NOMO-1 treated with dmso at 0.1 percent for 144 hours (cell line): Measurements from ENCODE around the gene AEBP2.
"Not testable (repeated sequence)": the region's sequence is repeated elsewhere in the genome, so short reads cannot be mapped to it uniquely, and the experiment has no call there.

Source experiments
- DNase-seq: peaks from one replicate; lab custom pipeline; 2025; ENCODE audit not compliant: unreplicated experiment; lab: John Stamatoyannopoulos, UW

Gene AEBP2

GRCh38 chr12:19439059-19440018, at the start of gene AEBP2:
AEBP2 (plus strand) TSS chr12:19439492; CDS start chr12:19439700, 208 bp downstream.
- DNase-seq: peak; percentile 94

GRCh38 chr12:19390051-19390598, 49.2 kb upstream of the AEBP2 start:
- no peak for DNase-seq

- not testable (repeated sequence) for DNase-seq
Observed at GRCh38 chr12:19392644-19393043, 46.6 kb upstream of the AEBP2 start.

- no peak for DNase-seq
Observed at GRCh38 chr12:19394385-19394784, 44.9 kb upstream of the AEBP2 start.

GRCh38 chr12:19397534-19397933, 41.8 kb upstream of the AEBP2 start:
- DNase-seq: no peak

GRCh38 chr12:19398376-19399363, 40.6 kb upstream of the AEBP2 start:
- no peak for DNase-seq

- not testable (repeated sequence) for DNase-seq
Observed at GRCh38 chr12:19400649-19401285, 38.5 kb upstream of the AEBP2 start.

- DNase-seq: no peak
Observed at GRCh38 chr12:19402211-19402610, 37.1 kb upstream of the AEBP2 start.

GRCh38 chr12:19402743-19403431, 36.4 kb upstream of the AEBP2 start:
- DNase-seq: no peak

- DNase-seq: no peak
Observed at GRCh38 chr12:19404242-19404880, 34.9 kb upstream of the AEBP2 start.

GRCh38 chr12:19409376-19409775, 29.9 kb upstream of the AEBP2 start:
- no peak for DNase-seq

GRCh38 chr12:19410211-19410610, 29.1 kb upstream of the AEBP2 start:
- DNase-seq: no peak

GRCh38 chr12:19410629-19411185, 28.6 kb upstream of the AEBP2 start:
- DNase-seq: no peak

GRCh38 chr12:19411234-19412204, 27.8 kb upstream of the AEBP2 start:
- DNase-seq: no peak

GRCh38 chr12:19412844-19413243, 26.4 kb upstream of the AEBP2 start:
- DNase-seq: no peak

- not testable (repeated sequence) for DNase-seq
Observed at GRCh38 chr12:19413582-19413981, 25.7 kb upstream of the AEBP2 start.

GRCh38 chr12:19415563-19415962, 23.7 kb upstream of the AEBP2 start:
- DNase-seq: no peak

- no peak for DNase-seq
Observed at GRCh38 chr12:19419086-19419485, 20.2 kb upstream of the AEBP2 start.
